Right lobe of liver (tissue), 6 donors: ENCODE results near the gene SLC1A2. TPM values are rescaled to one million over a fixed set of nuclear protein-coding genes. Genes with fewer than 3 reads are reported as not detected.

ENCODE experiments used
- ATAC-seq, 4 donors: fragments of 200-7000 bp; cut with Tn5 transposase; one replicate each; pipeline ENCODE4 v1.9.1; 2020; ENCODE audit warnings: mild to moderate bottlenecking in 4 of 4, moderate library complexity in 4 of 4
- DNase-seq, 3 donors: peaks; one replicate each; pipeline ENCODE4 v3.0.0-alpha.2; 2020
- H3K27ac ChIP-seq, 3 donors: fragments of 200-600 bp; one replicate each; pipeline ENCODE4 v1.8.0; 2022
- H3K27me3 ChIP-seq, 2 donors: fragments of 200-600 bp; one replicate each; pipeline ENCODE4 v1.8.0; 2022
- H3K36me3 ChIP-seq, 4 donors: fragments of 200-600 bp; sonication (generic) in 1 of 4; one replicate each; pipeline versions ENCODE4 v1.5.1 to v1.8.0; 2017 to 2022; ENCODE audit warnings: control low read depth in 1 of 4
- H3K4me1 ChIP-seq, 4 donors: fragments of 200-600 bp; sonication (generic) in 1 of 4; one replicate each; pipeline versions ENCODE4 v1.5.1 to v1.8.0; 2017 to 2022; ENCODE audit warnings: control low read depth in 1 of 4
- H3K4me3 ChIP-seq, 3 donors: fragments of 200-600 bp; one replicate each; pipeline ENCODE4 v1.8.0; 2022
- H3K9me3 ChIP-seq, 4 donors: fragments of 200-600 bp; sonication (generic) in 1 of 4; one replicate each; pipeline versions ENCODE4 v1.5.1 to v1.8.0; 2017 to 2022; ENCODE audit warnings: control low read depth in 1 of 4
- CTCF ChIP-seq, 4 donors: fragments of 200-600 bp in 3 of 4; fragments of 450-650 bp in 1 of 4; IDR thresholded peaks; one replicate each; pipeline versions ENCODE4 v1.5.1 to v1.8.0; 2016 to 2022; ENCODE audit warnings: antibody characterized with exemption in 4 of 4, mild to moderate bottlenecking in 2 of 4
- POLR2A ChIP-seq: fragments of 450-650 bp; IDR thresholded peaks from one replicate; pipeline ENCODE4 v1.6.1; 2017; ENCODE audit warnings: antibody characterized with exemption, mild to moderate bottlenecking
- WGBS: methylation state at CpG from one replicate; pipeline ENCODE4 v1.1.6; 2018; ENCODE audit warnings: low coverage, low lambda C conversion rate; ENCODE audit not compliant: insufficient coverage; ENCODE audit errors: missing lambda C conversion rate; 5-methylcytosine and 5-hydroxymethylcytosine counted together
- intact Hi-C, 2 donors: fragments of 100-400 bp; cut with DNase I; formaldehyde crosslinking; loops; one replicate each; pipeline versions ENCODE4 v1.11.2 to v1.14.1; 2022
- total RNA-seq, 6 experiments: library from RNA; depleted of rRNA in 2 of 6; stranded (reverse); fragments of >200 nt in 2 of 6; fragmentation: NEBNext Ultra II Directional in 3 of 6; extraction: Animal tissue kit (Norgen Biotek cat#: 25700) in 3 of 6; gene quantifications; one replicate each; pipeline versions ENCODE4 v1.1.0 to v1.2.4, GENCODE V29; 2016 to 2023
- donor health status: DM: no; HTN: yes; CAD: no.
- donor health status: DM: no; HTN: no; CAD: no.
- donor health status: DM: no; HTN: no; CAD: no.
- donor health status: DM: no; HTN: yes; CAD: no.
- donor health status: DM: no; HTN: yes; CAD: no.

The SLC1A2 gene
- total RNA-seq, 6 experiments from 2014 or later, result 7.6 to 87.4 (median 13.3) TPM

- Histone ChIP-seq H3K4me1 (peaks cover 0 to 22% (median 9%) of the 10 kb centered on the region in 4 donors), H3K4me3 (no peak overlapping the region), H3K36me3 (peaks cover 0 to 7% (median 0%) of the 10 kb centered on the region in 4 donors), H3K27ac (no peak overlapping the region), H3K27me3 (no peaks in the 10 kb centered on the region), H3K9me3 (no peaks in the 10 kb centered on the region)
- DNase-seq (no peak), ATAC-seq (no peak)
- 77% methylated on average over 7 of the region's 7 CpGs for WGBS
- no peak for TF ChIP-seq POLR2A
- no peak for TF ChIP-seq CTCF (IDR thresholded peaks at IDR 0.05)
- intact Hi-C loops, result no loop called here
Observed at GRCh38 chr11:35354644-35355043, 64.7 kb downstream of the SLC1A2 start.

- ATAC-seq (peak; percentile 43 to 79 (median 66)), DNase-seq (peak; percentile 46 to 66 (median 65))
- intact Hi-C loops, result no loop called here
- Histone ChIP-seq H3K27ac (peak overlapping the region in 1 of 3 donors; percentile 32), H3K4me1 (peaks cover 0 to 32% (median 5%) of the 10 kb centered on the region in 4 donors), H3K4me3 (no peak overlapping the region), H3K36me3 (peaks cover 0 to 7% (median 0%) of the 10 kb centered on the region in 4 donors), H3K27me3 (no peaks in the 10 kb centered on the region), H3K9me3 (no peaks in the 10 kb centered on the region)
- no peak for TF ChIP-seq POLR2A
- no peak for TF ChIP-seq CTCF (IDR thresholded peaks at IDR 0.05)
- WGBS, result 17% methylated on average over 3 of the region's 3 CpGs
Observed at GRCh38 chr11:35352077-35352888, 67.1 kb downstream of the SLC1A2 start.

- H3K27me3 ChIP-seq, result no peaks in the 10 kb centered on the region
- no peak overlapping the region for H3K4me3 ChIP-seq
- TF ChIP-seq POLR2A, result no peak
- no peak for TF ChIP-seq CTCF (IDR thresholded peaks at IDR 0.05)
- ATAC-seq, result no peak
- no peak overlapping the region for H3K27ac ChIP-seq
- 96% methylated on average over 3 of the region's 4 CpGs for WGBS
- no peaks in the 10 kb centered on the region for H3K36me3 ChIP-seq
- no peak for DNase-seq
- H3K9me3 ChIP-seq, result no peaks in the 10 kb centered on the region
- intact Hi-C loops, result no loop called here
- H3K4me1 ChIP-seq, result peaks cover 0 to 38% (median 8%) of the 10 kb centered on the region in 4 donors
Observed at GRCh38 chr11:35349897-35350296, 69.5 kb downstream of the SLC1A2 start.

- 82% methylated on average over 10 of the region's 10 CpGs for WGBS
- Histone ChIP-seq H3K27me3 (no peaks in the 10 kb centered on the region), H3K4me1 (peaks cover 0 to 45% (median 8%) of the 10 kb centered on the region in 4 donors), H3K4me3 (no peak overlapping the region), H3K9me3 (no peaks in the 10 kb centered on the region), H3K27ac (no peak overlapping the region), H3K36me3 (no peaks in the 10 kb centered on the region)
- TF ChIP-seq POLR2A (no peak), CTCF (IDR thresholded peaks at IDR 0.05) (no peak)
- ATAC-seq (no peak), DNase-seq (no peak)
- intact Hi-C loops, result no loop called here
Observed at GRCh38 chr11:35348898-35349687, 70.3 kb downstream of the SLC1A2 start.
